HEK293 (cell line): ENCODE results near the gene GPR39.

ENCODE experiments used
- KLF10 ChIP-seq: fragments of 450-650 bp; IDR thresholded peaks from 2 replicates; pipeline ENCODE4 v1.5.1; 2018; ENCODE audit warnings: missing biosample characterization, mild to moderate bottlenecking, missing genetic modification characterization
- SALL2 ChIP-seq: fragments of 450-650 bp; formaldehyde crosslinking; IDR thresholded peaks from 2 replicates; pipeline ENCODE4 v1.5.0; 2017; ENCODE audit warnings: missing biosample characterization, mild to moderate bottlenecking, missing genetic modification characterization, borderline replicate concordance
- SP2 ChIP-seq: fragments of 450-650 bp; formaldehyde crosslinking; IDR thresholded peaks from 2 replicates; pipeline ENCODE4 v1.5.1; 2016; ENCODE audit warnings: missing biosample characterization, missing genetic modification characterization
- TCF7L2 ChIP-seq: IDR thresholded peaks from 2 replicates; pipeline ENCODE4 v1.6.1; 2011; ENCODE audit warnings: low read depth, mild to moderate bottlenecking, inconsistent platforms, low read length, moderate library complexity, borderline replicate concordance
- YY1 ChIP-seq: fragments of 450-650 bp; formaldehyde crosslinking; IDR thresholded peaks from 2 replicates; pipeline ENCODE4 v1.5.1; 2018; ENCODE audit warnings: missing biosample characterization, missing genetic modification characterization
- ZBTB17 ChIP-seq: fragments of 450-650 bp; formaldehyde crosslinking; IDR thresholded peaks from 2 replicates; pipeline ENCODE4 v1.5.1; 2016; ENCODE audit warnings: missing biosample characterization, missing genetic modification characterization
- ZBTB7A ChIP-seq: fragments of 450-650 bp; formaldehyde crosslinking; IDR thresholded peaks from 2 replicates; pipeline ENCODE4 v1.5.1; 2016; ENCODE audit warnings: low read depth, missing biosample characterization, missing genetic modification characterization
- ZFHX2 ChIP-seq: fragments of 450-650 bp; formaldehyde crosslinking; conservative IDR thresholded peaks from 2 replicates; pipeline ENCODE4 v1.5.1; 2016; ENCODE audit warnings: missing biosample characterization, missing genetic modification characterization
- ZNF311 ChIP-seq: fragments of 450-650 bp; formaldehyde crosslinking; IDR thresholded peaks from 2 replicates; pipeline ENCODE4 v1.5.1; 2017; ENCODE audit warnings: missing biosample characterization, missing genetic modification characterization, borderline replicate concordance
- ZNF341 ChIP-seq: fragments of 450-650 bp; formaldehyde crosslinking; IDR thresholded peaks from 2 replicates; pipeline ENCODE4; 2016; ENCODE audit warnings: low read depth, missing biosample characterization, missing genetic modification characterization
- ZNF610 ChIP-seq: fragments of 450-650 bp; formaldehyde crosslinking; IDR thresholded peaks from 2 replicates; pipeline ENCODE4 v1.5.1; 2016; ENCODE audit warnings: missing biosample characterization, missing genetic modification characterization, borderline replicate concordance
- TF ChIP-seq, protein P1 (sequence below): fragments of 450-650 bp; formaldehyde crosslinking; IDR thresholded peaks from 2 replicates; pipeline ENCODE4 v1.5.1; 2016; ENCODE audit warnings: missing biosample characterization, missing genetic modification characterization
- TF ChIP-seq, protein P2 (sequence below): fragments of 450-650 bp; formaldehyde crosslinking; IDR thresholded peaks from 2 replicates; pipeline ENCODE4 v1.5.1; 2016; ENCODE audit warnings: missing biosample characterization, missing genetic modification characterization, borderline replicate concordance
- TF ChIP-seq, protein P3 (sequence below): fragments of 450-650 bp; formaldehyde crosslinking; optimal IDR thresholded peaks from 2 replicates; pipeline ENCODE3; 2016; ENCODE audit warnings: missing biosample characterization, mild to moderate bottlenecking, missing genetic modification characterization

DNA sequence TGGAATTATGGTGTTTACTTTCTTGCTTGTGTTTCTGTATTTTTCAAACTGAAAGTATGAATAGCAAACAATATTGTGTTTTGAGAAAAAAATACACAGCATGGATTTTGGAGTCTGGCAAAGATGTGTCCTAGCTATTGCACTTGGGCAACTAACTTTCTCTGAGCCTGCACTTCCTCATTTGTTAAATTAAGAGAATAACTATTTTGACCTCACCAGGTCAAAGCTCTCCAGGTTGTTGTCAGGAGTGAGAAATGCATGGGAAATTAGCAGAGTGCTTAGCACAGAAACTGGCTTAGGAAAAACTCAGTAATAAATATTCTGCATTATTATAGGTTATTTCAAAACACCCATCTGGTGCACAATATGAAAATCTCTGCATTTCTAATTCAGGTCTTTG is 225.2 kb downstream of the GPR39 start:
- TF ChIP-seq SALL2 (tag by site-specific recombination) = no peak
- TF ChIP-seq ZNF341 (tag by site-specific recombination) = no peak
- no peak for TF ChIP-seq KLF10
- TF ChIP-seq ZBTB7A (tag by site-specific recombination) = no peak
- TF ChIP-seq, protein P1, sequence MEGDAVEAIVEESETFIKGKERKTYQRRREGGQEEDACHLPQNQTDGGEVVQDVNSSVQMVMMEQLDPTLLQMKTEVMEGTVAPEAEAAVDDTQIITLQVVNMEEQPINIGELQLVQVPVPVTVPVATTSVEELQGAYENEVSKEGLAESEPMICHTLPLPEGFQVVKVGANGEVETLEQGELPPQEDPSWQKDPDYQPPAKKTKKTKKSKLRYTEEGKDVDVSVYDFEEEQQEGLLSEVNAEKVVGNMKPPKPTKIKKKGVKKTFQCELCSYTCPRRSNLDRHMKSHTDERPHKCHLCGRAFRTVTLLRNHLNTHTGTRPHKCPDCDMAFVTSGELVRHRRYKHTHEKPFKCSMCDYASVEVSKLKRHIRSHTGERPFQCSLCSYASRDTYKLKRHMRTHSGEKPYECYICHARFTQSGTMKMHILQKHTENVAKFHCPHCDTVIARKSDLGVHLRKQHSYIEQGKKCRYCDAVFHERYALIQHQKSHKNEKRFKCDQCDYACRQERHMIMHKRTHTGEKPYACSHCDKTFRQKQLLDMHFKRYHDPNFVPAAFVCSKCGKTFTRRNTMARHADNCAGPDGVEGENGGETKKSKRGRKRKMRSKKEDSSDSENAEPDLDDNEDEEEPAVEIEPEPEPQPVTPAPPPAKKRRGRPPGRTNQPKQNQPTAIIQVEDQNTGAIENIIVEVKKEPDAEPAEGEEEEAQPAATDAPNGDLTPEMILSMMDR = no peak
- no peak for TF ChIP-seq ZNF311 (tag by site-specific recombination)
- no peak for TF ChIP-seq TCF7L2
- TF ChIP-seq, protein P2, sequence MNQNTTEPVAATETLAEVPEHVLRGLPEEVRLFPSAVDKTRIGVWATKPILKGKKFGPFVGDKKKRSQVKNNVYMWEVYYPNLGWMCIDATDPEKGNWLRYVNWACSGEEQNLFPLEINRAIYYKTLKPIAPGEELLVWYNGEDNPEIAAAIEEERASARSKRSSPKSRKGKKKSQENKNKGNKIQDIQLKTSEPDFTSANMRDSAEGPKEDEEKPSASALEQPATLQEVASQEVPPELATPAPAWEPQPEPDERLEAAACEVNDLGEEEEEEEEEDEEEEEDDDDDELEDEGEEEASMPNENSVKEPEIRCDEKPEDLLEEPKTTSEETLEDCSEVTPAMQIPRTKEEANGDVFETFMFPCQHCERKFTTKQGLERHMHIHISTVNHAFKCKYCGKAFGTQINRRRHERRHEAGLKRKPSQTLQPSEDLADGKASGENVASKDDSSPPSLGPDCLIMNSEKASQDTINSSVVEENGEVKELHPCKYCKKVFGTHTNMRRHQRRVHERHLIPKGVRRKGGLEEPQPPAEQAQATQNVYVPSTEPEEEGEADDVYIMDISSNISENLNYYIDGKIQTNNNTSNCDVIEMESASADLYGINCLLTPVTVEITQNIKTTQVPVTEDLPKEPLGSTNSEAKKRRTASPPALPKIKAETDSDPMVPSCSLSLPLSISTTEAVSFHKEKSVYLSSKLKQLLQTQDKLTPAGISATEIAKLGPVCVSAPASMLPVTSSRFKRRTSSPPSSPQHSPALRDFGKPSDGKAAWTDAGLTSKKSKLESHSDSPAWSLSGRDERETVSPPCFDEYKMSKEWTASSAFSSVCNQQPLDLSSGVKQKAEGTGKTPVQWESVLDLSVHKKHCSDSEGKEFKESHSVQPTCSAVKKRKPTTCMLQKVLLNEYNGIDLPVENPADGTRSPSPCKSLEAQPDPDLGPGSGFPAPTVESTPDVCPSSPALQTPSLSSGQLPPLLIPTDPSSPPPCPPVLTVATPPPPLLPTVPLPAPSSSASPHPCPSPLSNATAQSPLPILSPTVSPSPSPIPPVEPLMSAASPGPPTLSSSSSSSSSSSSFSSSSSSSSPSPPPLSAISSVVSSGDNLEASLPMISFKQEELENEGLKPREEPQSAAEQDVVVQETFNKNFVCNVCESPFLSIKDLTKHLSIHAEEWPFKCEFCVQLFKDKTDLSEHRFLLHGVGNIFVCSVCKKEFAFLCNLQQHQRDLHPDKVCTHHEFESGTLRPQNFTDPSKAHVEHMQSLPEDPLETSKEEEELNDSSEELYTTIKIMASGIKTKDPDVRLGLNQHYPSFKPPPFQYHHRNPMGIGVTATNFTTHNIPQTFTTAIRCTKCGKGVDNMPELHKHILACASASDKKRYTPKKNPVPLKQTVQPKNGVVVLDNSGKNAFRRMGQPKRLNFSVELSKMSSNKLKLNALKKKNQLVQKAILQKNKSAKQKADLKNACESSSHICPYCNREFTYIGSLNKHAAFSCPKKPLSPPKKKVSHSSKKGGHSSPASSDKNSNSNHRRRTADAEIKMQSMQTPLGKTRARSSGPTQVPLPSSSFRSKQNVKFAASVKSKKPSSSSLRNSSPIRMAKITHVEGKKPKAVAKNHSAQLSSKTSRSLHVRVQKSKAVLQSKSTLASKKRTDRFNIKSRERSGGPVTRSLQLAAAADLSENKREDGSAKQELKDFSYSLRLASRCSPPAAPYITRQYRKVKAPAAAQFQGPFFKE (tag by site-specific recombination) = no peak
- no peak for TF ChIP-seq SP2 (tag by site-specific recombination)
- no peak for TF ChIP-seq ZFHX2 (tag by site-specific recombination)
- no peak for TF ChIP-seq ZBTB17 (tag by site-specific recombination)
- TF ChIP-seq, protein P3, sequence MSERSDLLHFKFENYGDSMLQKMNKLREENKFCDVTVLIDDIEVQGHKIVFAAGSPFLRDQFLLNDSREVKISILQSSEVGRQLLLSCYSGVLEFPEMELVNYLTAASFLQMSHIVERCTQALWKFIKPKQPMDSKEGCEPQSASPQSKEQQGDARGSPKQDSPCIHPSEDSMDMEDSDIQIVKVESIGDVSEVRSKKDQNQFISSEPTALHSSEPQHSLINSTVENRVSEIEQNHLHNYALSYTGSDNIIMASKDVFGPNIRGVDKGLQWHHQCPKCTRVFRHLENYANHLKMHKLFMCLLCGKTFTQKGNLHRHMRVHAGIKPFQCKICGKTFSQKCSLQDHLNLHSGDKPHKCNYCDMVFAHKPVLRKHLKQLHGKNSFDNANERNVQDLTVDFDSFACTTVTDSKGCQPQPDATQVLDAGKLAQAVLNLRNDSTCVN (tag by site-specific recombination) = no peak
- TF ChIP-seq YY1 (tag by site-specific recombination) = no peak
- no peak for TF ChIP-seq ZNF610 (tag by site-specific recombination)
